PC-3 (cell line): Measurements from ENCODE around the gene TRNP1. TPM values are rescaled to one million over a fixed set of nuclear protein-coding genes. Genes with fewer than 3 reads are reported as not detected.

Source experiments
- ATAC-seq: fragments of 200-7000 bp; cut with Tn5 transposase; 2 replicates; pipeline ENCODE4 v1.9.1; 2020; ENCODE audit warnings: mild to moderate bottlenecking, moderate library complexity
- BruUV-seq: library from RNA; stranded (reverse); fragments of 400-500 nt; replicated peaks from 2 replicates; lab custom pipeline; 2021; lab: Mats Ljungman, UMichigan
- CTCF ChIA-PET: fragments of 300-600 bp; sonication (Branson Sonifier 250); formaldehyde crosslinking; loops from one replicate; lab custom pipeline; 2022; ENCODE audit warnings: antibody characterized with exemption; lab: Charles Lee
- POLR2A ChIA-PET: fragments of 300-600 bp; sonication (Branson Sonifier 250); formaldehyde crosslinking; loops from one replicate; lab custom pipeline; 2022; ENCODE audit warnings: antibody characterized with exemption; ENCODE audit not compliant: unreplicated experiment; lab: Charles Lee
- DNase-seq: peaks from one replicate; pipeline ENCODE4 v3.0.0-alpha.2; 2015
- H2AFZ ChIP-seq: fragments of 300-600 bp; sonication (generic); 2 replicates; pipeline ENCODE4 v1.6.0; 2016; ENCODE audit warnings: antibody characterized with exemption, low read length
- H3F3A ChIP-seq: fragments of 300-600 bp; sonication (generic); one replicate; pipeline ENCODE4 v1.6.0; 2017; ENCODE audit warnings: antibody characterized with exemption, low read length, control low read depth, mild to moderate bottlenecking; ENCODE audit not compliant: unreplicated experiment
- H3K27ac ChIP-seq: fragments of 300-600 bp; sonication (generic); 2 replicates; pipeline ENCODE4 v1.5.1; 2016; ENCODE audit warnings: mild to moderate bottlenecking, low read length
- H3K27me3 ChIP-seq: fragments of 300-600 bp; sonication (generic); 2 replicates; pipeline ENCODE4 v1.6.1; 2016; ENCODE audit warnings: low read length, mixed read lengths
- H3K36me3 ChIP-seq: fragments of 300-600 bp; sonication (generic); 2 replicates; pipeline ENCODE4 v1.6.1; 2016; ENCODE audit warnings: low read depth, mixed run types, low read length, mixed read lengths
- H3K4me1 ChIP-seq: fragments of 300-600 bp; sonication (generic); 2 replicates; pipeline ENCODE4 v1.5.1; 2016; ENCODE audit warnings: low read length; ENCODE audit not compliant: insufficient read depth
- H3K4me2 ChIP-seq: fragments of 300-600 bp; sonication (generic); 2 replicates; pipeline ENCODE4 v1.6.0; 2016; ENCODE audit warnings: low read length
- H3K4me3 ChIP-seq: fragments of 300-600 bp; sonication (generic); 2 replicates; pipeline ENCODE4 v1.5.1; 2016; ENCODE audit warnings: mild to moderate bottlenecking, low read length, mixed read lengths
- H3K79me2 ChIP-seq: fragments of 300-600 bp; sonication (generic); 2 replicates; pipeline ENCODE4 v1.6.1; 2017; ENCODE audit warnings: low read length, mixed read lengths
- H3K9ac ChIP-seq: fragments of 300-600 bp; sonication (generic); 2 replicates; pipeline ENCODE4 v1.6.0; 2016; ENCODE audit warnings: mild to moderate bottlenecking, low read length
- H3K9me2 ChIP-seq: fragments of 300-600 bp; sonication (generic); replicated peaks from 2 replicates; pipeline ENCODE4 v1.6.1; 2016; ENCODE audit warnings: mixed run types, low read length, mixed read lengths
- H3K9me3 ChIP-seq: fragments of 300-600 bp; sonication (generic); 2 replicates; pipeline ENCODE4 v1.6.1; 2016; ENCODE audit warnings: low read length, mixed read lengths
- H4K20me1 ChIP-seq: fragments of 300-600 bp; sonication (generic); 2 replicates; pipeline ENCODE4 v1.6.1; 2016; ENCODE audit warnings: low read length, mixed read lengths
- EZH2 ChIP-seq: fragments of 300-600 bp; sonication (generic); IDR thresholded peaks from one replicate; pipeline ENCODE4 v1.6.1; 2017; ENCODE audit warnings: antibody characterized with exemption, mild to moderate bottlenecking, low read length; ENCODE audit not compliant: unreplicated experiment
- EZH2phosphoT487 ChIP-seq: fragments of 300-600 bp; sonication (generic); IDR thresholded peaks from 2 replicates; pipeline ENCODE4 v1.6.1; 2018; ENCODE audit warnings: mild to moderate bottlenecking, antibody characterized with exemption, low read length, borderline replicate concordance
- intact Hi-C: fragments of 100-400 bp; cut with micrococcal nuclease; formaldehyde crosslinking; loops from 2 replicates; pipeline ENCODE4 v1.9.0; 2023
- total RNA-seq: library from RNA; depleted of rRNA; stranded (reverse); fragments of >200 nt; gene quantifications from 2 replicates; pipeline ENCODE4 v1.2.3, GENCODE V29; 2014
- TF ChIP-seq, protein P1 (sequence below): fragments of 300-600 bp; sonication (generic); conservative IDR thresholded peaks from 2 replicates; pipeline ENCODE4 v1.5.1; 2017; ENCODE audit warnings: antibody characterized with exemption, low read depth, mild to moderate bottlenecking, low read length

The TRNP1 gene
- total RNA-seq, 1 experiment from 2014 or later, result 108 TPM

- Histone ChIP-seq H3K9me2 (no peaks in the 10 kb centered on the region), H3K9me3 (no peaks in the 10 kb centered on the region), H3K4me1 (no peaks in the 10 kb centered on the region), H3K36me3 (no peaks in the 10 kb centered on the region), H3K4me3 (no peak overlapping the region), H3K27ac (no peak overlapping the region), H3K9ac (no peak overlapping the region), H2AFZ (no peak overlapping the region), H4K20me1 (no peaks in the 10 kb centered on the region), H3K27me3 (no peaks in the 10 kb centered on the region), H3F3A (no peaks in the 10 kb centered on the region), H3K4me2 (no peak overlapping the region), H3K79me2 (no peaks in the 10 kb centered on the region)
- DNase-seq, result no peak
- BruUV-seq, result no TSS peak
- ChIA-PET POLR2A (no interaction called here), CTCF (interaction anchor here (1.4 kb wide), 1 partner anchor 9 kb away, joined by 3 read pairs; no protein-coding TSS in a partner anchor)
- TF ChIP-seq, protein P1, sequence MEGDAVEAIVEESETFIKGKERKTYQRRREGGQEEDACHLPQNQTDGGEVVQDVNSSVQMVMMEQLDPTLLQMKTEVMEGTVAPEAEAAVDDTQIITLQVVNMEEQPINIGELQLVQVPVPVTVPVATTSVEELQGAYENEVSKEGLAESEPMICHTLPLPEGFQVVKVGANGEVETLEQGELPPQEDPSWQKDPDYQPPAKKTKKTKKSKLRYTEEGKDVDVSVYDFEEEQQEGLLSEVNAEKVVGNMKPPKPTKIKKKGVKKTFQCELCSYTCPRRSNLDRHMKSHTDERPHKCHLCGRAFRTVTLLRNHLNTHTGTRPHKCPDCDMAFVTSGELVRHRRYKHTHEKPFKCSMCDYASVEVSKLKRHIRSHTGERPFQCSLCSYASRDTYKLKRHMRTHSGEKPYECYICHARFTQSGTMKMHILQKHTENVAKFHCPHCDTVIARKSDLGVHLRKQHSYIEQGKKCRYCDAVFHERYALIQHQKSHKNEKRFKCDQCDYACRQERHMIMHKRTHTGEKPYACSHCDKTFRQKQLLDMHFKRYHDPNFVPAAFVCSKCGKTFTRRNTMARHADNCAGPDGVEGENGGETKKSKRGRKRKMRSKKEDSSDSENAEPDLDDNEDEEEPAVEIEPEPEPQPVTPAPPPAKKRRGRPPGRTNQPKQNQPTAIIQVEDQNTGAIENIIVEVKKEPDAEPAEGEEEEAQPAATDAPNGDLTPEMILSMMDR, result no peak
- no peak for TF ChIP-seq EZH2
- TF ChIP-seq EZH2phosphoT487, result no peak
- intact Hi-C loops, result no loop called here
- no peak for ATAC-seq
These were observed 44.0 kb downstream of the TRNP1 start for GRCh38 chr1:27037518-27037917.

DNA sequence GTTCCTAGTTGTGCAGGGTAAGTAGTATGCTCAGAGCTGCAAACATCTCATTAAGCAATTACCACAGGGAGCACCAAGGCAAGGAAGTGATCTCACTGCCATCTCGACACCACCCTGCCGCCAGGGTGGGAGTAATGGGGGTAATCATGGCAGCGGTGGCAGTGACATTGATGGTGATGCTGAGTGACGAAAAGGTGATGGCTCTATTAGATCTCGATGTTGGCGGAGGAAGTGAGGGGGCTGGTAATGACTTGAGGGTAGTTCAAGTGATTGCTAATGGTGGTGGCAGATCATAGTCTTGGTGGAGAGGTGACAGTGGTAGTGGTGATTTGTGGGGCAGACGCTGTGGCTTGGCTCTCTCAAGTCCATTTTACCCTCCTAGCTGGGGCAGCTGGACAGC lies 44.5 kb downstream of the TRNP1 start:
- no peak overlapping the region for H2AFZ ChIP-seq
- ChIA-PET POLR2A (no interaction called here), CTCF (interaction anchor here (1.4 kb wide), 1 partner anchor 8 kb away, joined by 3 read pairs; no protein-coding TSS in a partner anchor)
- ATAC-seq (no peak), DNase-seq (no peak)
- no peaks in the 10 kb centered on the region for H4K20me1 ChIP-seq
- no peaks in the 10 kb centered on the region for H3K36me3 ChIP-seq
- H3K9me2 ChIP-seq, result no peaks in the 10 kb centered on the region
- no peaks in the 10 kb centered on the region for H3K79me2 ChIP-seq
- no peaks in the 10 kb centered on the region for H3K27me3 ChIP-seq
- intact Hi-C loops, result no loop called here
- no peak overlapping the region for H3K4me3 ChIP-seq
- no peaks in the 10 kb centered on the region for H3F3A ChIP-seq
- TF ChIP-seq EZH2, result no peak
- TF ChIP-seq, protein P1, result no peak
- TF ChIP-seq EZH2phosphoT487, result no peak
- H3K9me3 ChIP-seq, result no peaks in the 10 kb centered on the region
- BruUV-seq, result no TSS peak
- H3K27ac ChIP-seq, result no peak overlapping the region
- H3K4me2 ChIP-seq, result no peak overlapping the region
- no peak overlapping the region for H3K9ac ChIP-seq
- no peaks in the 10 kb centered on the region for H3K4me1 ChIP-seq

DNA sequence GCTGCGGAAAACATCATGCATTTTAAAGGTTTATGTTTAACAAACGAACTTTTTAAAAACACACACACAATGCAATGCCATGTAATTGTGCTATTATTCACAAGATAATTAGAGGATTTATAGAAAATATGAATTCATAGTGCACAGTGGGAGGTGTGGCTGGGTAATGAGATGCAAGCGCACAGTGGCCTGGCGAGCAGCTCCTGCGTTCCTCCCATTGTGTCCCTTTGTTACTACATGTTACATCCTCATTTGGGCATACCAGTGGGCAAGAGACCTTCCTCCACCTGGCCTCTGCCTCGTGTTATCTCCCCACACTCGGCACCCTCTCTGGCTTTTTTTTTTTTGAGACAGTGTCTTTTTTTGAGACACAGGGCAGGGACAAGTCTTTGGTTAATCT lies 49.2 kb downstream of the TRNP1 start:
- ChIA-PET CTCF (interaction anchor here (4.7 kb wide), 1 partner anchor 56 kb away, joined by 102 read pairs; no protein-coding TSS in a partner anchor), POLR2A (no interaction called here)
- no peak for TF ChIP-seq EZH2
- TF ChIP-seq, protein P1, result no peak
- Histone ChIP-seq H3K4me2 (no peak overlapping the region), H3K9me2 (no peaks in the 10 kb centered on the region), H3K27ac (no peak overlapping the region), H3K4me3 (no peak overlapping the region), H3K9ac (no peak overlapping the region), H2AFZ (no peak overlapping the region), H3K27me3 (no peaks in the 10 kb centered on the region), H3F3A (no peaks in the 10 kb centered on the region), H3K4me1 (peaks cover 4% of the 10 kb centered on the region; the same call in 1 of the 2 replicates), H4K20me1 (no peaks in the 10 kb centered on the region), H3K36me3 (no peaks in the 10 kb centered on the region), H3K9me3 (no peaks in the 10 kb centered on the region), H3K79me2 (no peaks in the 10 kb centered on the region)
- intact Hi-C loops, result no loop called here
- DNase-seq (no peak), ATAC-seq (no peak)
- BruUV-seq, result no TSS peak
